GM12878 (cell line): ENCODE data around the gene SNRNP35. TPM values are rescaled to one million over a fixed set of nuclear protein-coding genes. Genes with fewer than 3 reads are reported as not detected.

Experiments used
- BHLHE40 ChIP-seq, 2 experiments: fragments of 450-650 bp in 1 of 2; IDR thresholded peaks; 2 replicates each; pipeline ENCODE4 v1.6.1; 2011 to 2017; ENCODE audit warnings: low read depth in 2 of 2, borderline replicate concordance in 1 of 2, improper control_type of control experiment in 1 of 2, low read length in 1 of 2, mild to moderate bottlenecking in 1 of 2
- DPF2 ChIP-seq: fragments of 450-650 bp; IDR thresholded peaks from 2 replicates; pipeline ENCODE4 v1.6.1; 2017; ENCODE audit warnings: mild to moderate bottlenecking
- EED ChIP-seq: sonication (generic); IDR thresholded peaks from 2 replicates; pipeline ENCODE4 v1.6.1; 2016; ENCODE audit warnings: antibody characterized with exemption, low read depth
- FOXK2 ChIP-seq: fragments of 450-650 bp; IDR thresholded peaks from 2 replicates; pipeline ENCODE4 v1.6.1; 2017; ENCODE audit warnings: mild to moderate bottlenecking, moderate library complexity
- FOXM1 ChIP-seq: IDR thresholded peaks from 2 replicates; pipeline ENCODE4 v1.6.1; 2012; ENCODE audit warnings: low read depth, mild to moderate bottlenecking, inconsistent platforms, low read length, moderate library complexity
- HDAC2 ChIP-seq: fragments of 200-600 bp; sonication (generic); IDR thresholded peaks from 2 replicates; pipeline ENCODE4 v1.6.1; 2017
- IKZF1 ChIP-seq: fragments of 450-650 bp; conservative IDR thresholded peaks from 2 replicates; pipeline ENCODE4 v1.6.1; 2017; ENCODE audit warnings: antibody characterized with exemption, mild to moderate bottlenecking
- IRF4 ChIP-seq: IDR thresholded peaks from 2 replicates; pipeline ENCODE4 v1.6.1; 2011; ENCODE audit warnings: low read depth, low read length
- MTA3 ChIP-seq: IDR thresholded peaks from 2 replicates; pipeline ENCODE4 v1.6.1; 2012; ENCODE audit warnings: low read length, inconsistent platforms, borderline replicate concordance
- MXI1 ChIP-seq: fragments of 150-350 bp; IDR thresholded peaks from 2 replicates; pipeline ENCODE4 v1.6.1; 2011; ENCODE audit warnings: low read depth, mild to moderate bottlenecking, inconsistent platforms, low read length, improper control_type of control experiment
- NFIC ChIP-seq: IDR thresholded peaks from 2 replicates; pipeline ENCODE4 v1.6.1; 2012; ENCODE audit warnings: low read depth, mild to moderate bottlenecking, inconsistent platforms, low read length, moderate library complexity
- NR2F1 ChIP-seq: fragments of 450-650 bp; conservative IDR thresholded peaks from 2 replicates; pipeline ENCODE4 v1.6.1; 2017; ENCODE audit warnings: mild to moderate bottlenecking
- POLR2AphosphoS5 ChIP-seq: IDR thresholded peaks from 2 replicates; pipeline ENCODE4 v1.6.1; 2011; ENCODE audit warnings: mild to moderate bottlenecking, low read length, inconsistent platforms
- RAD51 ChIP-seq: fragments of 450-650 bp; IDR thresholded peaks from 2 replicates; pipeline ENCODE4 v1.6.1; 2016; ENCODE audit warnings: moderate library complexity, mild to moderate bottlenecking, inconsistent platforms
- RBBP5 ChIP-seq: fragments of 200-600 bp; sonication (generic); conservative IDR thresholded peaks from 2 replicates; pipeline ENCODE4 v1.6.1; 2016
- RUNX3 ChIP-seq: IDR thresholded peaks from 2 replicates; pipeline ENCODE4 v1.6.1; 2012; ENCODE audit warnings: low read length, inconsistent platforms
- SMAD1 ChIP-seq: fragments of 450-650 bp; IDR thresholded peaks from 2 replicates; pipeline ENCODE4 v1.6.1; 2018; ENCODE audit warnings: mild to moderate bottlenecking, low read depth; ENCODE audit not compliant: partially characterized antibody
- SMC3 ChIP-seq: IDR thresholded peaks from 2 replicates; pipeline ENCODE4 v1.6.1; 2011; ENCODE audit warnings: low read length, improper control_type of control experiment, borderline replicate concordance
- SREBF2 ChIP-seq: IDR thresholded peaks from 2 replicates; pipeline ENCODE4 v1.6.1; 2012; ENCODE audit warnings: mild to moderate bottlenecking, low read length
- STAT3 ChIP-seq: IDR thresholded peaks from 2 replicates; pipeline ENCODE4 v1.6.1; 2011; ENCODE audit warnings: low read depth, low read length, improper control_type of control experiment
- TAF1 ChIP-seq: IDR thresholded peaks from 2 replicates; pipeline ENCODE4 v1.6.1; 2011; ENCODE audit warnings: mild to moderate bottlenecking, low read depth, low read length, borderline replicate concordance
- TCF12 ChIP-seq: IDR thresholded peaks from 2 replicates; pipeline ENCODE4 v1.6.1; 2011; ENCODE audit warnings: low read depth, mild to moderate bottlenecking, low read length
- USF2 ChIP-seq: IDR thresholded peaks from 2 replicates; pipeline ENCODE4 v1.6.1; 2011; ENCODE audit warnings: low read depth, low read length, improper control_type of control experiment, borderline replicate concordance
- ZNF24 ChIP-seq: fragments of 450-650 bp; IDR thresholded peaks from 2 replicates; pipeline ENCODE4 v1.6.1; 2017; ENCODE audit warnings: antibody characterized with exemption, mild to moderate bottlenecking
- ZNF384 ChIP-seq: IDR thresholded peaks from 2 replicates; pipeline ENCODE4 v1.6.1; 2012; ENCODE audit warnings: low read depth, mild to moderate bottlenecking, low read length, improper control_type of control experiment, borderline replicate concordance
- ZNF687 ChIP-seq: fragments of 450-650 bp; IDR thresholded peaks from 2 replicates; pipeline ENCODE4 v1.6.1; 2017; ENCODE audit warnings: mild to moderate bottlenecking, moderate library complexity
- polyA plus RNA-seq, 11 experiments: library from polyadenylated mRNA; depleted of rRNA in 4 of 11; unstranded in 6 of 11; stranded (reverse) in 5 of 11; fragments of >200 nt; fragmentation: Nextera tagmentation in 4 of 11; fragmentation: Illumina TruSeq in 1 of 11; extraction: Ambion mirVana in 4 of 11; extraction: Trizol in 1 of 11; gene quantifications; 1 replicate in 1 of 11; 2 replicates in 10 of 11; pipeline versions ENCODE4 v1.2.1 to v1.2.3, GENCODE V29; 2011 to 2016; ENCODE audit warnings: inconsistent platforms in 2 of 11, missing spikeins in 2 of 11, low read depth in 1 of 11
- total RNA-seq, 4 experiments: library from RNA; depleted of rRNA in 3 of 4; stranded (reverse); fragments of >200 nt in 3 of 4; fragmentation: Illumina TruSeq in 1 of 4; extraction: Trizol in 1 of 4; gene quantifications; 2 replicates each; pipeline versions ENCODE4 v1.2.1 to v1.2.3, GENCODE V29; 2013 to 2021

Gene SNRNP35
- total and polyA plus RNA-seq, 10 of the 15 experiments (the other 5 are each of a cell fraction or from before 2014, with no cell fraction given), result 21.6 to 49.6 (median 29.0) TPM

- TF ChIP-seq HDAC2 (no peak), SREBF2 (no peak), TAF1 (0 out of 2 replicates have a peak, but pooled peaks have one; percentile 7), POLR2AphosphoS5 (peak; percentile 44; the same call in 1 of the 2 replicates), RAD51 (peak; percentile 74; the same call in 1 of the 2 replicates), MTA3 (0 out of 2 replicates have a peak, but pooled peaks have one; percentile 72), ZNF687 (peak; percentile 88), FOXK2 (no peak), NR2F1 (0 out of 2 replicates have a peak, but pooled peaks have one; percentile 18), SMC3 (no peak; the same call in 1 of the 2 replicates), TCF12 (peak; percentile 63; the same call in 1 of the 2 replicates), IRF4 (peak; percentile 44; the same call in 1 of the 2 replicates), EED (peak; percentile 57; the same call in 1 of the 2 replicates), FOXM1 (0 out of 2 replicates have a peak, but pooled peaks have one; percentile 55), USF2 (peak; percentile 8; the same call in 1 of the 2 replicates), RBBP5 (no peak), ZNF384 (no peak), ZNF24 (no peak), STAT3 (no peak), SMAD1 (no peak), DPF2 (peak; percentile 47; the same call in 1 of the 2 replicates), NFIC (peak; percentile 66), BHLHE40 (IDR thresholded peaks at IDR 0.05; ENCODE audit: borderline replicate concordance in 1 of 2, low read depth in 2 of 2, low read length in 1 of 2) (peak; percentile 81 to 84), IKZF1 (peak; percentile 54; the same call in 1 of the 2 replicates), MXI1 (peak; percentile 43; the same call in 1 of the 2 replicates), RUNX3 (peak; percentile 17; the same call in 1 of the 2 replicates)
These were observed 16.3 kb upstream of the SNRNP35 start (continued) for GRCh38 chr12:123441523-123442164.
